ENCODE results near the gene ENOX1.
"Not testable (repeated sequence)": the region's sequence is repeated elsewhere in the genome, so short reads cannot be mapped to it uniquely, and the experiment has no call there.

ENOX1 gene

GRCh38 chr13:43353631-43354030 lies 433.1 kb downstream of the ENOX1 start:
- H3K4me1 ChIP-seq (ENCODE audit: control insufficient read depth, insufficient read depth, low read length), result no peaks in the 10 kb centered on the region
- H3K36me3 ChIP-seq (ENCODE audit: control insufficient read depth, insufficient read depth, low read length), result no peaks in the 10 kb centered on the region
- H3K4me3 ChIP-seq (ENCODE audit: low read length), result no peak overlapping the region
- H3K27me3 ChIP-seq (ENCODE audit: control insufficient read depth, insufficient read depth, low read length), result no peaks in the 10 kb centered on the region
- no peak overlapping the region for H3K9ac ChIP-seq (ENCODE audit: low read length)
- no peak overlapping the region for H3K27ac ChIP-seq (ENCODE audit: low read depth, low read length)

GRCh38 chr13:43351612-43352011 lies 435.2 kb downstream of the ENOX1 start:
- not testable (repeated sequence) for H3K27me3 ChIP-seq (ENCODE audit: control insufficient read depth, insufficient read depth, low read length); H3K36me3 ChIP-seq (ENCODE audit: control insufficient read depth, insufficient read depth, low read length); H3K4me1 ChIP-seq (ENCODE audit: control insufficient read depth, insufficient read depth, low read length); H3K4me3 ChIP-seq (ENCODE audit: low read length); H3K9ac ChIP-seq (ENCODE audit: low read length); H3K27ac ChIP-seq (ENCODE audit: low read depth, low read length)

GRCh38 chr13:43348397-43348796 lies 438.4 kb downstream of the ENOX1 start:
- H3K36me3 ChIP-seq (ENCODE audit: control insufficient read depth, insufficient read depth, low read length), result no peaks in the 10 kb centered on the region
- no peaks in the 10 kb centered on the region for H3K4me1 ChIP-seq (ENCODE audit: control insufficient read depth, insufficient read depth, low read length)
- H3K27ac ChIP-seq (ENCODE audit: low read depth, low read length), result no peak overlapping the region
- no peaks in the 10 kb centered on the region for H3K27me3 ChIP-seq (ENCODE audit: control insufficient read depth, insufficient read depth, low read length)
- no peak overlapping the region for H3K9ac ChIP-seq (ENCODE audit: low read length)
- H3K4me3 ChIP-seq (ENCODE audit: low read length), result no peak overlapping the region

- H3K9ac ChIP-seq (ENCODE audit: low read length), result no peak overlapping the region
- no peak overlapping the region for H3K27ac ChIP-seq (ENCODE audit: low read depth, low read length)
- no peaks in the 10 kb centered on the region for H3K4me1 ChIP-seq (ENCODE audit: control insufficient read depth, insufficient read depth, low read length)
- H3K36me3 ChIP-seq (ENCODE audit: control insufficient read depth, insufficient read depth, low read length), result no peaks in the 10 kb centered on the region
- H3K27me3 ChIP-seq (ENCODE audit: control insufficient read depth, insufficient read depth, low read length), result no peaks in the 10 kb centered on the region
- no peak overlapping the region for H3K4me3 ChIP-seq (ENCODE audit: low read length)
These were observed 438.9 kb downstream of the ENOX1 start for GRCh38 chr13:43347877-43348276.

GRCh38 chr13:43346427-43346826 lies 440.3 kb downstream of the ENOX1 start:
- Histone ChIP-seq H3K27ac (ENCODE audit: low read depth, low read length) (no peak overlapping the region), H3K36me3 (ENCODE audit: control insufficient read depth, insufficient read depth, low read length) (no peaks in the 10 kb centered on the region), H3K9ac (ENCODE audit: low read length) (no peak overlapping the region), H3K4me3 (ENCODE audit: low read length) (no peak overlapping the region), H3K27me3 (ENCODE audit: control insufficient read depth, insufficient read depth, low read length) (no peaks in the 10 kb centered on the region), H3K4me1 (ENCODE audit: control insufficient read depth, insufficient read depth, low read length) (no peaks in the 10 kb centered on the region)

- no peak overlapping the region for H3K9ac ChIP-seq (ENCODE audit: low read length)
- H3K27ac ChIP-seq (ENCODE audit: low read depth, low read length), result no peak overlapping the region
- H3K4me1 ChIP-seq (ENCODE audit: control insufficient read depth, insufficient read depth, low read length), result no peaks in the 10 kb centered on the region
- H3K36me3 ChIP-seq (ENCODE audit: control insufficient read depth, insufficient read depth, low read length), result no peaks in the 10 kb centered on the region
- H3K4me3 ChIP-seq (ENCODE audit: low read length), result no peak overlapping the region
- H3K27me3 ChIP-seq (ENCODE audit: control insufficient read depth, insufficient read depth, low read length), result peaks cover 3% of the 10 kb centered on the region
These were observed 443.1 kb downstream of the ENOX1 start for GRCh38 chr13:43343645-43344044.

- H3K27ac ChIP-seq (ENCODE audit: low read depth, low read length), result no peak overlapping the region
- H3K4me1 ChIP-seq (ENCODE audit: control insufficient read depth, insufficient read depth, low read length), result peaks cover 6% of the 10 kb centered on the region
- no peaks in the 10 kb centered on the region for H3K36me3 ChIP-seq (ENCODE audit: control insufficient read depth, insufficient read depth, low read length)
- H3K4me3 ChIP-seq (ENCODE audit: low read length), result no peak overlapping the region
- H3K9ac ChIP-seq (ENCODE audit: low read length), result no peak overlapping the region
- peaks cover 3% of the 10 kb centered on the region for H3K27me3 ChIP-seq (ENCODE audit: control insufficient read depth, insufficient read depth, low read length)
These were observed 446.8 kb downstream of the ENOX1 start for GRCh38 chr13:43339805-43340550.

- Histone ChIP-seq H3K36me3 (ENCODE audit: control insufficient read depth, insufficient read depth, low read length) (no peaks in the 10 kb centered on the region), H3K4me3 (ENCODE audit: low read length) (no peak overlapping the region), H3K4me1 (ENCODE audit: control insufficient read depth, insufficient read depth, low read length) (peaks cover 6% of the 10 kb centered on the region), H3K27me3 (ENCODE audit: control insufficient read depth, insufficient read depth, low read length) (peaks cover 3% of the 10 kb centered on the region), H3K9ac (ENCODE audit: low read length) (no peak overlapping the region), H3K27ac (ENCODE audit: low read depth, low read length) (no peak overlapping the region)
These were observed 447.5 kb downstream of the ENOX1 start for GRCh38 chr13:43339145-43339804.

- Histone ChIP-seq H3K4me1 (ENCODE audit: control insufficient read depth, insufficient read depth, low read length) (peaks cover 10% of the 10 kb centered on the region), H3K9ac (ENCODE audit: low read length) (no peak overlapping the region), H3K4me3 (ENCODE audit: low read length) (no peak overlapping the region), H3K36me3 (ENCODE audit: control insufficient read depth, insufficient read depth, low read length) (no peaks in the 10 kb centered on the region), H3K27me3 (ENCODE audit: control insufficient read depth, insufficient read depth, low read length) (peaks cover 3% of the 10 kb centered on the region), H3K27ac (ENCODE audit: low read depth, low read length) (no peak overlapping the region)
These were observed 451.0 kb downstream of the ENOX1 start for GRCh38 chr13:43335764-43336163.

GRCh38 chr13:43333176-43333575 lies 453.6 kb downstream of the ENOX1 start:
- Histone ChIP-seq H3K4me1 (ENCODE audit: control insufficient read depth, insufficient read depth, low read length) (peaks cover 10% of the 10 kb centered on the region), H3K36me3 (ENCODE audit: control insufficient read depth, insufficient read depth, low read length) (no peaks in the 10 kb centered on the region), H3K9ac (ENCODE audit: low read length) (no peak overlapping the region), H3K27me3 (ENCODE audit: control insufficient read depth, insufficient read depth, low read length) (no peaks in the 10 kb centered on the region), H3K4me3 (ENCODE audit: low read length) (no peak overlapping the region), H3K27ac (ENCODE audit: low read depth, low read length) (no peak overlapping the region)

GRCh38 chr13:43331672-43332071 lies 455.1 kb downstream of the ENOX1 start:
- Histone ChIP-seq H3K27me3 (ENCODE audit: control insufficient read depth, insufficient read depth, low read length) (no peaks in the 10 kb centered on the region), H3K4me1 (ENCODE audit: control insufficient read depth, insufficient read depth, low read length) (peaks cover 10% of the 10 kb centered on the region), H3K9ac (ENCODE audit: low read length) (no peak overlapping the region), H3K27ac (ENCODE audit: low read depth, low read length) (no peak overlapping the region), H3K36me3 (ENCODE audit: control insufficient read depth, insufficient read depth, low read length) (no peaks in the 10 kb centered on the region), H3K4me3 (ENCODE audit: low read length) (no peak overlapping the region)

GRCh38 chr13:43329702-43330101 lies 457.1 kb downstream of the ENOX1 start:
- no peaks in the 10 kb centered on the region for H3K27me3 ChIP-seq (ENCODE audit: control insufficient read depth, insufficient read depth, low read length)
- H3K4me1 ChIP-seq (ENCODE audit: control insufficient read depth, insufficient read depth, low read length), result peaks cover 4% of the 10 kb centered on the region
- no peak overlapping the region for H3K9ac ChIP-seq (ENCODE audit: low read length)
- H3K36me3 ChIP-seq (ENCODE audit: control insufficient read depth, insufficient read depth, low read length), result no peaks in the 10 kb centered on the region
- H3K27ac ChIP-seq (ENCODE audit: low read depth, low read length), result no peak overlapping the region
- H3K4me3 ChIP-seq (ENCODE audit: low read length), result no peak overlapping the region

- no peaks in the 10 kb centered on the region for H3K27me3 ChIP-seq (ENCODE audit: control insufficient read depth, insufficient read depth, low read length)
- no peak overlapping the region for H3K9ac ChIP-seq (ENCODE audit: low read length)
- H3K4me3 ChIP-seq (ENCODE audit: low read length), result no peak overlapping the region
- H3K4me1 ChIP-seq (ENCODE audit: control insufficient read depth, insufficient read depth, low read length), result peaks cover 4% of the 10 kb centered on the region
- no peaks in the 10 kb centered on the region for H3K36me3 ChIP-seq (ENCODE audit: control insufficient read depth, insufficient read depth, low read length)
- H3K27ac ChIP-seq (ENCODE audit: low read depth, low read length), result no peak overlapping the region
These were observed 457.9 kb downstream of the ENOX1 start for GRCh38 chr13:43328907-43329306.

Measured in rectal smooth muscle tissue (tissue), 1 donor.